Measurements from ENCODE around the gene TACC2.
A peak's percentile ranks its signal among the peaks of the same experiment; 100 is the strongest.

The TACC2 gene

DNA sequence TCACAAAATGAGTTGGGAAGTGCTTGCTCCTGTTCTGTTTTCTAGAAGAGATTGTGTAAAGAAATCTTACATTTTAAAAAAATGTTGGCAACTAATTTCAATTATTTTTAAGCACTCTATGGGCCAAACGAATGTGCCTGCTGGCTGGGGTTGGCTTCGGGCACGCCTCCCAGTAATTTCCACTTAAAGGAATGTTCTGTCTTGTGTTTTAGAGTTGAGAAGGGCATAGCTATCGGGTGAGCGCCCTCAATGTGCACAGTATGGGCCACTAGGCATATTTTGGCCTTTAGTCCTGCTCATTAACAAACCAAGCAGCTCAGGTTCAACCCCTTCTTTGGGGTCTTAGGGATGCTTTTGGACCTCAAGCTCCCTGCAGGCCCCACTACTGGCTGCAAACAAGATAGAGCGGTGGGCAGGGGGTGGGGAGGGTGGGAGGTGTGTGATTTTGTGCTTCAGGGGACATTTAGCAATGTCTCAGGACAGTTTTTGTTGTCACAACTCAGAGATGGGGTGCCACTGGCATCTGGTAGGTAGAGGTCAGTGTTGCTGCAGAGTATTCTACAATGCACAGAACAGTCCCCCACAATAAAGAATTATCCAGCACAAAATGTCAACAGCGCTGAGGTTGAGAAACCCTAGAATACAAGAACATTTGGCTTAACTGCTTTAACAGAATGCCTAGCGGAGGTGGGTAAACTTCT, 40.7 kb downstream of the TACC2 start:
- no peak for DNase-seq (ENCODE audit: low read depth, low spot score)

DNA sequence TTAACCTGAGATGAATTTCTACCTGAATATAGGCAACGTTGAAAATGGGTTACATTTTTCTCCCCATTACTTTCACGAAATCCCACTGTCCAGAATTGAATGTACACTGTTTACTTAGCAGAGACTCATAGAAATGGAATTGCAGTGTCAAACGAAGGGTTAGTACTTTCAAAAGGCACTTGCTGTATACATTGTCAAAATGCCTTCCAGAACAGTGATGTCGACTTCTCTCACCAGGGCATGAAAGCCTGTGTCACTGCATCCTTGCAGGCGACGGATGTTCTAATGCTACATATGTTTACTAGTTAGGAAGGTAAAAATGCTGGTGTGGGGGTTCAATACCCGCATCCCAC, 41.2 kb downstream of the TACC2 start:
- DNase-seq (ENCODE audit: low read depth, low spot score): no peak

GRCh38 chr10:122033224-122033926, 44.4 kb downstream of the TACC2 start:
- DNase-seq (ENCODE audit: low read depth, low spot score): no peak

- DNase-seq (ENCODE audit: low read depth, low spot score): no peak
These were observed 45.3 kb downstream of the TACC2 start for GRCh38 chr10:122034149-122034756.

GRCh38 chr10:122040786-122041185, 51.8 kb downstream of the TACC2 start:
- no peak for DNase-seq (ENCODE audit: low read depth, low spot score)

GRCh38 chr10:122042836-122043235, 53.9 kb downstream of the TACC2 start:
- DNase-seq (ENCODE audit: low read depth, low spot score): no peak

- peak; percentile 25 for DNase-seq (ENCODE audit: low read depth, low spot score)
These were observed 55.2 kb downstream of the TACC2 start for GRCh38 chr10:122044045-122044661.

DNA sequence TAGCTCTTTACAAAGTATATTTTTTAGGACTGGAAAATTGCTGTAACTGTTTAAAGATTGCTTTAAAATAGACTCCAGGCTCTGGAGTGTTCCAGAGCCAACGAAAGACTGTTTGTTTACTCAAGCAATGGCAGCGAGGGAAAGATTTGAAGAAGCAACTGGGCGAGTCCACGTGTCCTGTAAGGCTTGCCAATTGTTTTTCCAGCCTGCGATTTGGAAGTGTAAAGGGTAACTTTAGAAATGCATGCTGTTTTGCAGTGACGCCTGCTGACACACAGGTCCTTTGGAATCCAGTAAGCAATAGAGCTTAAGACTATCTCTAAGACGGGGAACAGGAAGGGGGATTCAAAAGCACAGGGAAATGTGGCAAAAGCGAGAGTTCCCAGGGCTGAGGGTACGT, 55.8 kb downstream of the TACC2 start:
- DNase-seq (ENCODE audit: low read depth, low spot score): no peak

- no peak for DNase-seq (ENCODE audit: low read depth, low spot score)
These were observed 56.2 kb downstream of the TACC2 start for GRCh38 chr10:122045212-122045611.

DNA sequence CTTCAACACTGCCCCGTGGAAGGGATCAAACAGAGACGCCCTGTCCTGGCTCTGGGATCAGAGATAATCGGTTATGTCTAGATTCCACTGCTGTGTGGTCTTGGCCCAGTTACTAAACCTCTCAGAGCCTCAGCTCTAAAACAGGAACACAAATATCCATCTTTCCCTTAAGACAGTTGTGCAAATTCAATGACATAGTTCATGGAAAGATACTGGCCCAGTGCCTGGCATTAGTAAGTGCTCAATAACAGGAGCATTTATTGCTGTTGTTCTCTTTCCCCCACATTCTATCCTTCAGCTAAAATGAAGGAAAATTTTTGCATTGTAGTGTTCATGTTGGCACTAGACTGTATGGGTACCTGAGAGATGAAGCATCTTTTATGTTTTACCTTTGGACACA, 58.6 kb downstream of the TACC2 start:
- no peak for DNase-seq (ENCODE audit: low read depth, low spot score)

DNA sequence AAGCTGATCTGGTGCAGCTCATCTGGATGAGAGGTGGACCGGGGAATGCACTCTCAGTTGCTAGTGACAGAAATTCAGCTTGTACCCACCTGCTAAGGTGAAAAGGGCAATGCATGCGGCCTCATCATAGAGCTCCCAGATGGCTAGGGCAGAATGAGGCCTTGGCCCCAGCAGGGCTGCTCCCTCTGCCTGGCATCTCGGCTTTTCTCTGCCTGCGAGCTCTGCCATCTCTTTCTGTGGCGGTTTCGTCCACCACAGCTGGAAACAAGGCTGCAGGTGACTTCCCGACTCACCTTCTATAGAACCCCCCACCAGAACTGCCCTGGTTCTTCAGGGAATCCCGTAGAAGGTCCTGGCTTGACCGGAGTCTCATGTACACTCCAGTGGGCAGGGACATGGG, 60.1 kb downstream of the TACC2 start:
- DNase-seq (ENCODE audit: low read depth, low spot score): no peak

DNA sequence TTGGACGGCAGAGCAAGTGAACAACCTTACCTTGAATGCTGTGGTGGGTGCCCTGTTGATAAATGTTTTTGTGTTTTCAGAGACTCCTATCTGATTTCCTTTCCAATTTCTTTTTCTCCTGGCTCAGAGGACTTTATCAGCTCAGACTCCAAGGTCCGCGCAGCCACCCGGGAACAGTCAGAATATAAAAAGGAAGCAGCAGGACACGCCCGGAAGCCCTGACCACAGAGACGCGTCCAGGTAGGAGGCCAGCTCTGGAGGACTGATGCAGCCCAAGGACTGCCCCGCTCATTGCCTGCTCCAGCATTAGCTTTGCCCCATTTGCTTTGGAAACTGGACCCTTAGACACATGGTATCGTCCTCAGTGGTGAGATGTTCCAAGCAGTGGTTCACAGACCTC, 61.3 kb downstream of the TACC2 start:
- DNase-seq (ENCODE audit: low read depth, low spot score): no peak

DNA sequence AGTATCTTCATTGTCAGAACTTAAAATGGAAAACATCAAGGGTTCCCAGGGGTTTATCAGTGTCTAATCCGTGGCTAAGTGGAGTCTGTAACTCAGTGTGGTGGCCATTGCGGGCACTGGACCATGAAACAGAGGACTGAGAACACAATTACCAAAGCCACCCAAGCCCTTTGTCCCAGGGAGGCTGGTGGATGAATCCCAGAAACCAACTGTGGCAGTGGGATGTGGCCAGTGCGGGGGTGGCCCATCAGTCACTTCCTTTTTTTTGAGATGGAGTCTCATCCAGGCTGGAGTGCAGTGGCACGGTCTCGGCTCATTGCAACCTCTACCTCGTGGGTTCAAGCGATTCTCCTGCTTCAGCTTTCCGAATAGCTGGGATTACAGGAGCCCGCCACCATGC, 61.8 kb downstream of the TACC2 start:
- DNase-seq (ENCODE audit: low read depth, low spot score): no peak

DNA sequence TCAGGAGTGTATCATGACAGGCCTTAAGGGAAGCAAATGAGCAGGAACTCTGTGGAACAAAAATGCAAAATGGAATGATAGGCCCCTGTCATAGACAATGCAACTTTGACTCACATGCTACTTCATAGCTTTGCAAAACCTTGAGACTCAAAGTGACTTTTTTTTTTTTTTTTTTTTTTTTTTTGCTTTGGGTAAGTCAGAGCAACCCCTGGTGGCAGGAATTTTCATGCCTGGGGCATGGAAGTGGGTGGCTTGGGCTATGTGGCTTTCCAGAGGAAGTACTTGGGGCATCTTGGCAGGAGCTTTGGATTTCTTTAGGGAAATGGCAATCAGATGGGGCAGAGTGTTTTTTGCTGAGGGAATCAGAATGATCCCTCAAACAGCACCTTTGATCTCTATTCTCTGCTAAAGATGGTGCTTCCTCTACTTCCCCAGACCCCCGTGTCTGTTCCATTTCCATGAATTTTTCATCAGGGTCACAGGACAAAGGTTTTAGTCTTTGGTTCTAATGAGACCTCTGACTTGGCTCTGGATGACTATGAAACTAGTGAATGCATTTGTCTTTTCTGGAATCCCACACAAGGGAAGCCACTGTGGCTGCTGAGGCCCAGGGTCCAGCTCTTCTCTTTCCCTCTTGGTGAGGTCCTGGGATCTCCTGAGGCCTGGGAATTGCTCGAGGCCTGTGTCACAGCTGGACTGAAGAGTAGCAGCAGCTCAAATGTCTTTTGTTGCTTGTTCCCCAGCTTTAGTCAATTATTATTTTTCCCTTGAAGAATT, 62.8 kb downstream of the TACC2 start:
- DNase-seq (ENCODE audit: low read depth, low spot score): peak; percentile 50

- DNase-seq (ENCODE audit: low read depth, low spot score): no peak
These were observed 63.7 kb downstream of the TACC2 start for GRCh38 chr10:122052701-122053100.

DNA sequence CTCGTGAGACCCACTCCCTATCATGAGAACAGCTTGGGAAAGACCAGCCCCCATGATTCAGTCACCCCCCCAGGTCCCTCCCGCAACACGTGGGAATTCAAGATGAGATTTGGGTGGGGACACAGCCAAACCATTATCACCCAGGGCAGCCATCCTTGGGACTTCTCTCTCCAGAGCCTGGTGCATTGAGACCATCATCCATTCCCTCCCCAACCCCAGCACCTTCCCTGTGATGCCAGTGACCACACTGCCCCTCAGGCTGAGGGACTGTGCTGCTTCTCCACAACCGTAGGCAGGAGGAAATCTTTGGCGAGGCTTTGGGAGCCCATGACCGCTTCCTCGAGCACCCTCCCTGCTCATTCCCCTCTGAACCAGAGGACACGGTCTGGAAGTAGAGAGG, 64.4 kb downstream of the TACC2 start:
- no peak for DNase-seq (ENCODE audit: low read depth, low spot score)

DNA sequence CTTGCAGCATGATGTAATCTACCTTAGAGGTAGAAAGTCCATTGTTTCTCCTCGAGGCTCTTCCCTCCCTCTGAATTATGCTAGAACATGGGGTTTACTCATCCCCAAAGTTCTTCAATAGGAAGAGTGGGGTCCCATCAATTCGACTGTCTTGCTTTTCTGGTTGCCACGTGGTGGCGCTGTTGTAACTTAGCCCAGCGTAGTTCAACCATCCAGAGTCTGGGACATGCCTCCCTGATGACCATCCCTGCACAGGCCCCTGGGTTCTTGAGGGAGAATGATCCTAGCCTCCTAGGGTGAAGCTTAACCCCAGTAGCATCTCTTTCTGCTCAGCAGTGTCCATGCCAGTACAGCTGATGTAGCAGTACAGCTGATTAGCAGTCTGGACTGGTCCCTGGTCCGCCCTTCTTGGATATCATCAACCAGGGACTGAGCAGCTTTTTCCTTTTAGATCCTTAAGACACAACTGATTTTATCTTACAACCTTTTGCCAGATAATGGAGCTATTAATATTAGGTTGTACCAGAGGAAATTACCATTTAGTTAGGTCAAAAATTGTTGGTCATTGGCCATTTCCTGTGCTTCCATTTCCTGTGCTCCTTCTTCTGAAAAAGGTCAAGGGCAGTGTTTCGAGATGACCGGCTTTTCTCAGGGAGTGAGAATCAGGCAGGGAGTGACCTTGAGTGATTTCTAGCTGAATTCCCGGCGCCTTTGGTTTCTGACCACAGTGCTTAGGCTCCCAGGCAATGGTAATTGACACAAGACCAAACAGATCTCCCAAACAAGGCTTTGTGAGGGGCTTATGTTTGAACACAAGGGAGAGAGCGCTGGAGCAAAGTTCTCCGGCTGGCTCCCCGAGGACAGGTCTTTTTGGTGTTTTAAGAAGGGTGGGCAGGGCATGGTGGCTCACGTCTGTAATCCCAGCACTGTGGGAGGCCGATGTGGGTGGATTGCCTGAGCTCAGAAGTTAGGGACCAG, 65.4 kb downstream of the TACC2 start:
- no peak for DNase-seq (ENCODE audit: low read depth, low spot score)

DNA sequence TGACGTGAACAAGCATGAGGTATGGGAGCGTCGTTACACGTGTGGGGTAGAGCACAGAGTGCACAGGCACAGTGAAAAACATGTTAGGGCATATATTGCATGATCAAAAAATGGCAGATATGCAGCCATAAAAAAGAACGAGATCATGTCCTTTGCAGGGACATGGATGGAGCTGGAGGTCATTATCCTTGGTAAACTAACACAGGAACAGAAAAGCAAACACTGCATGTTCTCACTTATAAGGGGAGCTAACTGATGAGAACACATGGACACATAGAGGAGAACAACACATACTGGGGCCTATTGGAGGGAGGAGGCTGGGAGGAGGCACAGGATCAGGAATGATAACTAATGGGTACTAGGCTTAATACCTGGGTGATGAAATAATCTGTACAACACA, 66.3 kb downstream of the TACC2 start:
- DNase-seq (ENCODE audit: low read depth, low spot score): no peak

DNA sequence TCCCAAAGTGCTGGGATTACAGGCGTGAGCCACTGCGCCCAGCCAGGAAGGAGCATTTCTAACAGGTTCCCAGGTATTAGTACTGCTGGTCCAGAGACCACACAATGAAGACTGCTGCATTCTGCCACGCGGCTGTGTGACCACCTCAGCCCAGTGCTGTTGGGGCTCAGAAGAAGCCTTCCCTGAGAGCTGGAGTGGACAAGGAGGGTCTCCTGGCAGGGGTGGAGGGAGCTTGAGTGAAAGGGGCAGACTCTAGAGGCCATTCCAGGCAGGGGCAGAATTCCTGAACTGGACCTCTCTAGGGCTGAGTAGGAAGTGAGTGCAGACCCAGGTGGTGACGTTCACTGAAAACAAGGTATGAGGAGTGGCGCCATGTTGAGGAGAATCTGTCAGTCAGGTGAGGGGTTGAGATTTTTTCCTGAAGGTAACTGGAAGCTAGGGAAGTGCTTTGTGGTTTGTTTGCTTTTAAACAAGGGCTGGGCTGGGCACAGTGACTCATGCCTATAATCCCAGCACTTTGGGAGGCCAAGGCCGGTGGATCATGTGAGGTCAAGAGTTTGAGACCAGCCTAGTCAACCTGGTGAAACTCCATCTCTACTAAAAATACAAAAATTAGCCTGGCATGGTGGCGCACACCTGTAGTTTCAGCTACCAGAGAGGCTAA, 67.6 kb downstream of the TACC2 start:
- DNase-seq (ENCODE audit: low read depth, low spot score): no peak

DNA sequence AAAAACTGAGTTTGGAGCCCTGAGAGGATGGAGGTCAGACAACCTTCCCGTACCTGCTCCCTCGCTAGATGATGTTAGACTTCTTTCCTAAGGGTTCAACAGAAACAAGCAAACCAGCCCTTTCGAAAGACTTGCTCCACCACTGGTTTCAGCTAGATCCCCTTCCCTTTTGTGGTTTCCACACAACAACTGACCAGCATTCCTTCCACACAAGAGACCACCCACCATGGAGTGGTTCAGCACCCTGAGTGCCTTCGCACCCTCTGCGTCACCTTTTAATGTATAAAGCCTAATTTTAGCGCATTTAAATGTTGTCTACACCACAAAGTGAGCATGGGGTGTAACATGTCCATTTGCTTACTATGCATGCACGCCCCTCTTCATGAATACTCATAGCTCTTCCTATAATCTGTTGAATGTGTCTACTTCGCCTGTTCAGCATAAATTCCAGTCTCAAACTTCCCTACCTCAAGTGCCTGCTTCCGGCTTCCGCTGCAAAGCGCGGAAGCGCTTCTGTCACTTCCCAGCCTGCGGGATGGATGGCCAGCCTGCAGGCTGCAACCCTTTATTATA, 69.0 kb downstream of the TACC2 start:
- no peak for DNase-seq (ENCODE audit: low read depth, low spot score)

Measured in iPS DF 19.7 (cell line).